Testis (tissue), 2 donors: ENCODE results near the gene TPRG1.

Experiments used
- POLR2A ChIP-seq: fragments of 450-650 bp; IDR thresholded peaks from one replicate; pipeline ENCODE4 v1.6.1; 2017; ENCODE audit warnings: antibody characterized with exemption, mild to moderate bottlenecking, moderate library complexity
- TF ChIP-seq, protein P1 (sequence below), 3 experiments: fragments of 450-650 bp in 2 of 3; fragments of 200-600 bp in 1 of 3; sonication (generic) in 1 of 3; IDR thresholded peaks; one replicate each; pipeline ENCODE4 v1.5.1; 2016 to 2019; ENCODE audit warnings: antibody characterized with exemption in 3 of 3, mild to moderate bottlenecking in 2 of 3, moderate library complexity in 1 of 3

DNA sequence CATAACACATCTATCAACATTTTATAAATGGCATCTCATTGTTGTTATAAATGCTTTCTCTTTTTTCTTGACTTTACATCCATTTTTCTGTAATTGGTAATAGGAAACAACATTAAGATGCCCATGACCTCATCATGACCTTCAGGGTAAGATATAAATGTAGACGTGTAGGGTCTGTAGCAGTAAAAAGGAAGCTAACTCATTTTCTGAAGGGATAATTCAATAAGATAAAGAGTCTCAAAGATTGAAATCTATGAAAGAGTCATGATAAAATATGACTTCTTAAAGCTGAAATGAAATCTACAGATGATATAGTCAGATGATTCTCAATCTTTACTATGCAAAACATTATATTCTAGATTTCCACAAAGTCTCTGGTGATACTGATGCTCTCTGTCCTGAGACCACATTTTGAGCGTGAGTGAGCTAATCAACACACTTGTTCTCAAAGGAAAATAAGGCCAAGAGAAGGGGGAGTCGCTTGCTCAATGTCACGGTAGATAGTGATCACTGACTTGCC, 38.5 kb downstream of the TPRG1 start:
- TF ChIP-seq, protein P1, sequence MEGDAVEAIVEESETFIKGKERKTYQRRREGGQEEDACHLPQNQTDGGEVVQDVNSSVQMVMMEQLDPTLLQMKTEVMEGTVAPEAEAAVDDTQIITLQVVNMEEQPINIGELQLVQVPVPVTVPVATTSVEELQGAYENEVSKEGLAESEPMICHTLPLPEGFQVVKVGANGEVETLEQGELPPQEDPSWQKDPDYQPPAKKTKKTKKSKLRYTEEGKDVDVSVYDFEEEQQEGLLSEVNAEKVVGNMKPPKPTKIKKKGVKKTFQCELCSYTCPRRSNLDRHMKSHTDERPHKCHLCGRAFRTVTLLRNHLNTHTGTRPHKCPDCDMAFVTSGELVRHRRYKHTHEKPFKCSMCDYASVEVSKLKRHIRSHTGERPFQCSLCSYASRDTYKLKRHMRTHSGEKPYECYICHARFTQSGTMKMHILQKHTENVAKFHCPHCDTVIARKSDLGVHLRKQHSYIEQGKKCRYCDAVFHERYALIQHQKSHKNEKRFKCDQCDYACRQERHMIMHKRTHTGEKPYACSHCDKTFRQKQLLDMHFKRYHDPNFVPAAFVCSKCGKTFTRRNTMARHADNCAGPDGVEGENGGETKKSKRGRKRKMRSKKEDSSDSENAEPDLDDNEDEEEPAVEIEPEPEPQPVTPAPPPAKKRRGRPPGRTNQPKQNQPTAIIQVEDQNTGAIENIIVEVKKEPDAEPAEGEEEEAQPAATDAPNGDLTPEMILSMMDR (IDR thresholded peaks at IDR 0.05) = no peak
- TF ChIP-seq POLR2A = no peak
